ENCODE results near the gene ENTPD1.

The ENTPD1 gene

GRCh38 chr10:95790982-95791381, 35.0 kb downstream of the ENTPD1 start:
- Histone ChIP-seq H3K27me3 (ENCODE audit: insufficient read depth, low read depth) (no peaks in the 10 kb centered on the region), H3K4me2 (no peak overlapping the region), H3K4me3 (IDR thresholded peaks at IDR 0.05; ENCODE audit: insufficient read depth, low read depth, low read length) (no peak overlapping the region), H3K9ac (no peak overlapping the region), H3K36me3 (ENCODE audit: insufficient read depth) (no peaks in the 10 kb centered on the region), H3K27ac (no peak overlapping the region), H4K20me1 (ENCODE audit: insufficient read depth) (no peaks in the 10 kb centered on the region), H2AFZ (ENCODE audit: low read depth) (no peak overlapping the region), H3K79me2 (ENCODE audit: insufficient read depth, low read depth) (no peaks in the 10 kb centered on the region), H3K4me1 (ENCODE audit: low read depth, poor library complexity, severe bottlenecking) (no peaks in the 10 kb centered on the region)
- no peak for TF ChIP-seq CTCF (conservative IDR thresholded peaks at IDR 0.05; ENCODE audit: low read depth, low read length)

- H2AFZ ChIP-seq (ENCODE audit: low read depth) = no peak overlapping the region
- H3K4me1 ChIP-seq (ENCODE audit: low read depth, poor library complexity, severe bottlenecking) = no peaks in the 10 kb centered on the region
- H3K27me3 ChIP-seq (ENCODE audit: insufficient read depth, low read depth) = no peaks in the 10 kb centered on the region
- H4K20me1 ChIP-seq (ENCODE audit: insufficient read depth) = no peaks in the 10 kb centered on the region
- no peak overlapping the region for H3K4me2 ChIP-seq
- no peak overlapping the region for H3K9ac ChIP-seq
- no peak overlapping the region for H3K27ac ChIP-seq
- no peaks in the 10 kb centered on the region for H3K36me3 ChIP-seq (ENCODE audit: insufficient read depth)
- H3K79me2 ChIP-seq (ENCODE audit: insufficient read depth, low read depth) = no peaks in the 10 kb centered on the region
- no peak for TF ChIP-seq CTCF (conservative IDR thresholded peaks at IDR 0.05; ENCODE audit: low read depth, low read length)
- no peak overlapping the region for H3K4me3 ChIP-seq (IDR thresholded peaks at IDR 0.05; ENCODE audit: insufficient read depth, low read depth, low read length)
Measured at GRCh38 chr10:95791425-95791979, 35.5 kb downstream of the ENTPD1 start.

GRCh38 chr10:95792211-95792780, 36.3 kb downstream of the ENTPD1 start:
- Histone ChIP-seq H3K36me3 (ENCODE audit: insufficient read depth) (no peaks in the 10 kb centered on the region), H3K27ac (no peak overlapping the region), H3K4me2 (no peak overlapping the region), H4K20me1 (ENCODE audit: insufficient read depth) (no peaks in the 10 kb centered on the region), H3K79me2 (ENCODE audit: insufficient read depth, low read depth) (no peaks in the 10 kb centered on the region), H3K9ac (no peak overlapping the region), H3K27me3 (ENCODE audit: insufficient read depth, low read depth) (no peaks in the 10 kb centered on the region), H3K4me3 (IDR thresholded peaks at IDR 0.05; ENCODE audit: insufficient read depth, low read depth, low read length) (no peak overlapping the region), H2AFZ (ENCODE audit: low read depth) (no peak overlapping the region), H3K4me1 (ENCODE audit: low read depth, poor library complexity, severe bottlenecking) (no peaks in the 10 kb centered on the region)
- TF ChIP-seq CTCF (conservative IDR thresholded peaks at IDR 0.05; ENCODE audit: low read depth, low read length) = no peak

GRCh38 chr10:95792874-95793285, 36.9 kb downstream of the ENTPD1 start:
- no peak overlapping the region for H3K27ac ChIP-seq
- no peak overlapping the region for H2AFZ ChIP-seq (ENCODE audit: low read depth)
- H3K4me3 ChIP-seq (IDR thresholded peaks at IDR 0.05; ENCODE audit: insufficient read depth, low read depth, low read length) = no peak overlapping the region
- no peaks in the 10 kb centered on the region for H3K79me2 ChIP-seq (ENCODE audit: insufficient read depth, low read depth)
- no peak for TF ChIP-seq CTCF (conservative IDR thresholded peaks at IDR 0.05; ENCODE audit: low read depth, low read length)
- no peak overlapping the region for H3K4me2 ChIP-seq
- no peaks in the 10 kb centered on the region for H4K20me1 ChIP-seq (ENCODE audit: insufficient read depth)
- H3K4me1 ChIP-seq (ENCODE audit: low read depth, poor library complexity, severe bottlenecking) = no peaks in the 10 kb centered on the region
- no peaks in the 10 kb centered on the region for H3K27me3 ChIP-seq (ENCODE audit: insufficient read depth, low read depth)
- H3K36me3 ChIP-seq (ENCODE audit: insufficient read depth) = no peaks in the 10 kb centered on the region
- H3K9ac ChIP-seq = no peak overlapping the region
